Bone marrow (tissue), 2 donors: ENCODE data around the gene OTOG.

Experiments used
- DNase-seq, 2 donors: peaks; one replicate each; lab custom pipeline; 2025; lab: John Stamatoyannopoulos, UW

OTOG gene

GRCh38 chr11:17633987-17634775, 87.1 kb downstream of the OTOG start:
- DNase-seq: no peak

DNA sequence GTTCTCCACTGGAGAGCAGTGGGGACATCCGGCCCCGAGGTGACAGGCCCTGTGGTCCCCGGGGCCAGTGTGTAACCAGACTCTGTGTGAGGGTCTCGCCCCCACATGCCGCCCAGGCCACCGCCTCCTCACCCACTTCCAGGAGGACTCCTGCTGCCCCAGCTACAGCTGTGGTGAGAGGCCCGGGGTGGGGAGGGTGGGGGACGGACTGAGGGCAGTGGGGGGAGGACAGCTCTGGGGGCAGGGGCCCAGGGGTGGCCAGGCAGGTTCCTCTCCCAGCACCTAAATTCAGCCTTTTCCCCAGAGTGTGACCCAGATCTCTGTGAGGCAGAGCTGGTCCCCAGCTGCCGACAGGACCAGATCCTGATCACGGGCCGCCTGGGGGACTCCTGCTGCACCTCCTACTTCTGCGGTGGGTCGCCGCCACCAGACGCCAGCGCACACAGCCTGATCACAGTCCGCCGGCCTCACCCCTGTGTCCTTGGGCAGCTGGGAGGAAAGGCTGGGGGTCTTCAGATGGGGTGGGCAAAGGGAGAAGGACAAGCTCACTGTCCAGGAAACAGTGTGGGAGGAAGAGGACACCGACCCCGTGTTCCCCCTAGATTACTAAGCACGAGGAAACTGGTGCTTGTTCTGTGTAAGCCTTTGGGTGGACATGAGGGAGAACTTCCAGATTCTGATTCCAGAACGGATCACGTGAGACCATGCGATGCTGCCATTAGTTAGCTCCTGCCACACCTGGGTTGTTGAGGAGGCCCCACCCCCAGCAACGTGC, 87.9 kb downstream of the OTOG start:
- DNase-seq: no peak

DNA sequence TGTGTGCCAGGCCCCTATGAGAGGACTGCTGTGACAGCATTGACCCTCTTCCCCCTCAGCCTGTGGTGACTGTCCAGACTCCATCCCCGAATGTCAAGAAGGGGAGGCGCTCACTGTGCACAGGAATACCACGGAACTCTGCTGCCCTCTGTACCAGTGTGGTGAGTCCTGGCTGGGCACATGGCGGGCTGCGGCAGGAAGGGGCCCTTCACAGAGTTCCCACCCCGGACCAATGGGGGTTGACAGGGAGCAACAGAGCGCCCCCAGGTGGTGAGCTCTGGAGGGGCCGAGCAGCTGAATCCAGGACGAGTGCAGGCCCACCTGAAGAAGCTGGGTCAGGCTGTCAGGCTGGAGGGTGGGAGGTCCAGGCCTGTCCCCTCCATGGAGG, 88.5 kb downstream of the OTOG start:
- no peak for DNase-seq

DNA sequence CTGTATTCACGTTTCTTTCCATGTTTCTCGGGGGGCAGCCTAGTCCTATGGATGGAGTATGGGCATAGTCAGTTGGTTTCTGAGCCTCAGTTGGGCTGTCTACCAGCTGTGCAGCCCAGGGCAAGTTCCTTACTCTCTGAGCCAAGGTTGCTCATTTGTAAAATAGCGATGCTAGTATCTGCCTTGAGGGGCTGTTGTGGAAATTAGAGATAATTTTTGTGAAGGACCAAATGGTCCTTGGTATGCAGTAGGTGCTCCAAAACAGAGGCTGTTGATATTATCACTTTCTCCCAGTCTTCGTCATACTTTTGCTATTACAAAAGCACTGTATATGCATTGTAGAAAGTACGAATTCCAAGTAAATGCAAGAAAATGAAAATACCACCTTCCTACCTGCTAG, 89.7 kb downstream of the OTOG start:
- DNase-seq: no peak

DNA sequence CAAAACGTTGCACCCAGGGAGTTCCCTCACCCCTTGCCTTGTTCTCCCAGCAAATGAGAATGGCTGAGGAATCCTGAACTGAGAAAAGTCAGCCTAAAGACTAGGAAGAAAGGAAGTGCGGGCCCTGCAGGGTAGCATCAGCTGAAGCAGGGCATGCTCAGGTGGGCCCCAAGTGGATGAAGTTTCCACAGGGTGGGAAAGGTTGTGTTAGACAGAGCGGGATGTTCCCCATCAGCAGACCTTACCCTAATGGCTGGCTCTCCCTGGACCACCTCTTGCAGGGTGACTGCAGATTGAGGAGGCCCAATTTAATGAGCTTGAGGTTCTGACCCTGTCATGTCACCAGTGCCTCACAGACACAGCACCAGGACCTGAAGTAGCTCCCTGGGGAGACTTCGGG, 90.8 kb downstream of the OTOG start:
- no peak for DNase-seq

- DNase-seq: no peak
Measured at GRCh38 chr11:17638311-17638710, 91.3 kb downstream of the OTOG start.

GRCh38 chr11:17639091-17639490, 92.0 kb downstream of the OTOG start:
- no peak for DNase-seq

- DNase-seq: no peak
Measured at GRCh38 chr11:17639781-17640180, 92.7 kb downstream of the OTOG start.

GRCh38 chr11:17640493-17641164, 93.6 kb downstream of the OTOG start:
- DNase-seq: no peak

GRCh38 chr11:17641792-17642350, 94.8 kb downstream of the OTOG start:
- DNase-seq: no peak

- no peak for DNase-seq
Measured at GRCh38 chr11:17642370-17642769, 95.3 kb downstream of the OTOG start.

DNA sequence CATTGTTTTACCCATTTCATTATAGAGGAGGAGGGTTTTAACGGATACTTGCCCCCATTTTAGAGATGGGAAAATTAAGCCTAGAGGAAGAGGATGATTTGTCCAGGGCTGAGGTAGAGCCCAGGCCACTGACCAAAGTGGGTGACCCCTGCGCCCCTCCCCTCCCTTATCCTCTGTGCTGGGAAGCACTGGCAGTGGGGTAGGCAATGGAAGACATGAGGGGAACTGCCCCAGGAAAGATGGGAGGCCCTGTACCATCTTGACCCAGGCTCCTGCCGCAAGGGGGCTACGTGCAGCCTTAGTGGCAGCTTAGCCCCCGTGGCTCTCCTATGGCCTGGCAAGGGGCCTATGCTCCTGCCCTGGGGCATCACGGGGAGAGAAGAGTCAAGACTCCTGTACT, 95.9 kb downstream of the OTOG start:
- no peak for DNase-seq

- DNase-seq: no peak
Measured at GRCh38 chr11:17643506-17644405, 96.7 kb downstream of the OTOG start.

- no peak for DNase-seq
Measured at GRCh38 chr11:17645190-17645970, 98.3 kb downstream of the OTOG start.

- no peak for DNase-seq
Measured at GRCh38 chr11:17646451-17647145, 99.5 kb downstream of the OTOG start.

- no peak for DNase-seq
Measured at GRCh38 chr11:17648528-17648927, 101.5 kb downstream of the OTOG start.

DNA sequence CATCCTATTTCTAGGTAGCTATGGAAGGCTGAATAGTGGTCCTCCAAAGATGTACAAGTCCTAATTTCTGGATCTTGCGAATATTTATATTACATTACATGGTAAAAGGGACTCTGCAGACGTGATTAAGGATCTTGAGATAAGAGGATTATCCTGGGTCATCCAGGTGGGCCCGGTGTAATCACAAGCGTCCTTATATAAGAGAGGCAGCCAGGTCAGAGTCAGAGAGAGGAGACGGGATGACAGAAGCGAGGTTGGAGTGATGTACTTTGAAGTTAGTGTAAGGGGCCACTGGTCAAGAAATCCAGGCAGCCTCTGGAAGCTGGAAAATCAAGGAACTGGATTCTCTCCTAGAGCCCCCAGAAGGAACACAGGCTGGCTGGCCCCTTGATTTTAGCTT, 102.2 kb downstream of the OTOG start:
- no peak for DNase-seq

DNA sequence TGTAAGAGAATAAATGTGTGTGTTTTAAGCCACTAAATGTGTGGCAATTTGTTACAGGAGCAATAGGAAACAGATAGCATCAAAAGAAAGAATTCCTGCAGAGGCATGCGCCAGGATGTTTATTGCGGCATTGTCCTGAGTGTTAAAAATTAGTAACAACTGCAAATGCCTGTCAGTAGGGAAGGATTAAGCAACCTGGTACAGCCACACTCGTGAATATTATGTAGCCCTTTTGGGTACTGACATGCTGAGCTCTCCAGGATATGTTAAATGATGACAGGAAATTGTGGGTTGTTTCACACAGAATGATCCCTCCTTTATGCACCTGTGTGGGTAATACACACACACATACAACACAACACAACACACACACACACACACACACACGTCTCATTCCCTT, 102.6 kb downstream of the OTOG start:
- DNase-seq: no peak

GRCh38 chr11:17650127-17650911, 103.3 kb downstream of the OTOG start:
- no peak for DNase-seq
